ENCODE data around the gene ZP1. TPM values are rescaled to one million over a fixed set of nuclear protein-coding genes. Genes with fewer than 3 reads are reported as not detected.

ZP1 gene
- total and polyA plus RNA-seq, 2 experiments from 2014 or later = not detected

DNA sequence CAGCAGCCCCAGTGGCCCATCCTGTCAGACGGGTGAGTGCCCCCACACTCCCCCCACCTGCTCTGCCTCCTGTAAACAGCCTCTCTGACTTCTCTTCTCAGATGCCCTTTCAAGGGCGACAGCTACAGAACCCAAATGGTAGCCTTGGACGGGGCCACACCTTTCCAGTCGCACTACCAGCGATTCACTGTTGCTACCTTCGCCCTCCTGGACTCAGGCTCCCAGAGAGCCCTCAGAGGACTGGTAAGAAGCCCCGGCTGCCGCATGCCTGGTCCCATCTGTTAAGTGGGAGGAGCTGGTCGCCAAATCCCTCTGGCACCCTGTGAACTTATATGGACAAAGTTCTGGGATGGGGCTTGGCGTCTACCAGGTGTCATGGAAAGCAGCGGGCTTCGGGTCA lies 6.2 kb downstream of the ZP1 start:
- Histone ChIP-seq H2AFZ (no peak overlapping the region), H4K20me1 (replicated peaks; ENCODE audit: insufficient read depth) (no peaks in the 10 kb centered on the region), H3K4me2 (no peak overlapping the region), H3K4me1 (ENCODE audit: insufficient read depth) (no peaks in the 10 kb centered on the region), H3K9me2 (ENCODE audit: insufficient read depth) (no peaks in the 10 kb centered on the region), H3K27me3 (ENCODE audit: insufficient read depth) (no peaks in the 10 kb centered on the region), H3F3A (replicated peaks; ENCODE audit: low read depth) (no peaks in the 10 kb centered on the region), H3K79me2 (replicated peaks; ENCODE audit: insufficient read depth) (no peaks in the 10 kb centered on the region), H3K4me3 (no peak overlapping the region), H3K27ac (ENCODE audit: low read depth) (no peak overlapping the region), H3K36me3 (ENCODE audit: insufficient read depth) (no peaks in the 10 kb centered on the region)
- Mint-ChIP-seq H3K36me3 (ENCODE audit: low read depth) (no peaks in the 10 kb centered on the region), H3K27me3 (ENCODE audit: insufficient read depth, low read depth, poor library complexity) (peaks cover 2% of the 10 kb centered on the region), H3K4me1 (peaks cover 6% of the 10 kb centered on the region; the same call in 2 of the 3 replicates), H3K27ac (no peak overlapping the region), H3K9me3 (no peaks in the 10 kb centered on the region; the same call in 2 of the 3 replicates), H3K4me3 (no peak overlapping the region)
- no peak for ATAC-seq
- DNase-seq (ENCODE audit: low spot score) = no peak
- TF ChIP-seq, protein P1, sequence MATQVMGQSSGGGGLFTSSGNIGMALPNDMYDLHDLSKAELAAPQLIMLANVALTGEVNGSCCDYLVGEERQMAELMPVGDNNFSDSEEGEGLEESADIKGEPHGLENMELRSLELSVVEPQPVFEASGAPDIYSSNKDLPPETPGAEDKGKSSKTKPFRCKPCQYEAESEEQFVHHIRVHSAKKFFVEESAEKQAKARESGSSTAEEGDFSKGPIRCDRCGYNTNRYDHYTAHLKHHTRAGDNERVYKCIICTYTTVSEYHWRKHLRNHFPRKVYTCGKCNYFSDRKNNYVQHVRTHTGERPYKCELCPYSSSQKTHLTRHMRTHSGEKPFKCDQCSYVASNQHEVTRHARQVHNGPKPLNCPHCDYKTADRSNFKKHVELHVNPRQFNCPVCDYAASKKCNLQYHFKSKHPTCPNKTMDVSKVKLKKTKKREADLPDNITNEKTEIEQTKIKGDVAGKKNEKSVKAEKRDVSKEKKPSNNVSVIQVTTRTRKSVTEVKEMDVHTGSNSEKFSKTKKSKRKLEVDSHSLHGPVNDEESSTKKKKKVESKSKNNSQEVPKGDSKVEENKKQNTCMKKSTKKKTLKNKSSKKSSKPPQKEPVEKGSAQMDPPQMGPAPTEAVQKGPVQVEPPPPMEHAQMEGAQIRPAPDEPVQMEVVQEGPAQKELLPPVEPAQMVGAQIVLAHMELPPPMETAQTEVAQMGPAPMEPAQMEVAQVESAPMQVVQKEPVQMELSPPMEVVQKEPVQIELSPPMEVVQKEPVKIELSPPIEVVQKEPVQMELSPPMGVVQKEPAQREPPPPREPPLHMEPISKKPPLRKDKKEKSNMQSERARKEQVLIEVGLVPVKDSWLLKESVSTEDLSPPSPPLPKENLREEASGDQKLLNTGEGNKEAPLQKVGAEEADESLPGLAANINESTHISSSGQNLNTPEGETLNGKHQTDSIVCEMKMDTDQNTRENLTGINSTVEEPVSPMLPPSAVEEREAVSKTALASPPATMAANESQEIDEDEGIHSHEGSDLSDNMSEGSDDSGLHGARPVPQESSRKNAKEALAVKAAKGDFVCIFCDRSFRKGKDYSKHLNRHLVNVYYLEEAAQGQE (IDR thresholded peaks at IDR 0.05; ENCODE audit: unreplicated experiment) = no peak
- no peak for TF ChIP-seq ZNF114 (CRISPR knock-in tag; IDR thresholded peaks at IDR 0.05)
- no peak for TF ChIP-seq JUNB (IDR thresholded peaks at IDR 0.05; ENCODE audit: unreplicated experiment)
- no peak for TF ChIP-seq STAT1 (IDR thresholded peaks at IDR 0.05; ENCODE audit: unreplicated experiment)
- no peak for TF ChIP-seq EZH2 (IDR thresholded peaks at IDR 0.05; ENCODE audit: low read depth, unreplicated experiment)
- TF ChIP-seq ZNF331 (CRISPR knock-in tag; IDR thresholded peaks at IDR 0.05; ENCODE audit: low read depth) = no peak
- TF ChIP-seq NANOG (IDR thresholded peaks at IDR 0.05; ENCODE audit: borderline replicate concordance) = no peak
- no peak for TF ChIP-seq CREB1 (CRISPR knock-in tag; IDR thresholded peaks at IDR 0.05; ENCODE audit: low read depth)
- TF ChIP-seq, protein P2, sequence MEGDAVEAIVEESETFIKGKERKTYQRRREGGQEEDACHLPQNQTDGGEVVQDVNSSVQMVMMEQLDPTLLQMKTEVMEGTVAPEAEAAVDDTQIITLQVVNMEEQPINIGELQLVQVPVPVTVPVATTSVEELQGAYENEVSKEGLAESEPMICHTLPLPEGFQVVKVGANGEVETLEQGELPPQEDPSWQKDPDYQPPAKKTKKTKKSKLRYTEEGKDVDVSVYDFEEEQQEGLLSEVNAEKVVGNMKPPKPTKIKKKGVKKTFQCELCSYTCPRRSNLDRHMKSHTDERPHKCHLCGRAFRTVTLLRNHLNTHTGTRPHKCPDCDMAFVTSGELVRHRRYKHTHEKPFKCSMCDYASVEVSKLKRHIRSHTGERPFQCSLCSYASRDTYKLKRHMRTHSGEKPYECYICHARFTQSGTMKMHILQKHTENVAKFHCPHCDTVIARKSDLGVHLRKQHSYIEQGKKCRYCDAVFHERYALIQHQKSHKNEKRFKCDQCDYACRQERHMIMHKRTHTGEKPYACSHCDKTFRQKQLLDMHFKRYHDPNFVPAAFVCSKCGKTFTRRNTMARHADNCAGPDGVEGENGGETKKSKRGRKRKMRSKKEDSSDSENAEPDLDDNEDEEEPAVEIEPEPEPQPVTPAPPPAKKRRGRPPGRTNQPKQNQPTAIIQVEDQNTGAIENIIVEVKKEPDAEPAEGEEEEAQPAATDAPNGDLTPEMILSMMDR (conservative IDR thresholded peaks at IDR 0.05; ENCODE audit: low read depth in 2 of 2) = no peak
- TF ChIP-seq, protein P3, sequence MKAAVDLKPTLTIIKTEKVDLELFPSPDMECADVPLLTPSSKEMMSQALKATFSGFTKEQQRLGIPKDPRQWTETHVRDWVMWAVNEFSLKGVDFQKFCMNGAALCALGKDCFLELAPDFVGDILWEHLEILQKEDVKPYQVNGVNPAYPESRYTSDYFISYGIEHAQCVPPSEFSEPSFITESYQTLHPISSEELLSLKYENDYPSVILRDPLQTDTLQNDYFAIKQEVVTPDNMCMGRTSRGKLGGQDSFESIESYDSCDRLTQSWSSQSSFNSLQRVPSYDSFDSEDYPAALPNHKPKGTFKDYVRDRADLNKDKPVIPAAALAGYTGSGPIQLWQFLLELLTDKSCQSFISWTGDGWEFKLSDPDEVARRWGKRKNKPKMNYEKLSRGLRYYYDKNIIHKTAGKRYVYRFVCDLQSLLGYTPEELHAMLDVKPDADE (IDR thresholded peaks at IDR 0.05) = no peak
- no peak for TF ChIP-seq EZH2phosphoT487 (IDR thresholded peaks at IDR 0.05; ENCODE audit: unreplicated experiment)
- TF ChIP-seq, protein P4, sequence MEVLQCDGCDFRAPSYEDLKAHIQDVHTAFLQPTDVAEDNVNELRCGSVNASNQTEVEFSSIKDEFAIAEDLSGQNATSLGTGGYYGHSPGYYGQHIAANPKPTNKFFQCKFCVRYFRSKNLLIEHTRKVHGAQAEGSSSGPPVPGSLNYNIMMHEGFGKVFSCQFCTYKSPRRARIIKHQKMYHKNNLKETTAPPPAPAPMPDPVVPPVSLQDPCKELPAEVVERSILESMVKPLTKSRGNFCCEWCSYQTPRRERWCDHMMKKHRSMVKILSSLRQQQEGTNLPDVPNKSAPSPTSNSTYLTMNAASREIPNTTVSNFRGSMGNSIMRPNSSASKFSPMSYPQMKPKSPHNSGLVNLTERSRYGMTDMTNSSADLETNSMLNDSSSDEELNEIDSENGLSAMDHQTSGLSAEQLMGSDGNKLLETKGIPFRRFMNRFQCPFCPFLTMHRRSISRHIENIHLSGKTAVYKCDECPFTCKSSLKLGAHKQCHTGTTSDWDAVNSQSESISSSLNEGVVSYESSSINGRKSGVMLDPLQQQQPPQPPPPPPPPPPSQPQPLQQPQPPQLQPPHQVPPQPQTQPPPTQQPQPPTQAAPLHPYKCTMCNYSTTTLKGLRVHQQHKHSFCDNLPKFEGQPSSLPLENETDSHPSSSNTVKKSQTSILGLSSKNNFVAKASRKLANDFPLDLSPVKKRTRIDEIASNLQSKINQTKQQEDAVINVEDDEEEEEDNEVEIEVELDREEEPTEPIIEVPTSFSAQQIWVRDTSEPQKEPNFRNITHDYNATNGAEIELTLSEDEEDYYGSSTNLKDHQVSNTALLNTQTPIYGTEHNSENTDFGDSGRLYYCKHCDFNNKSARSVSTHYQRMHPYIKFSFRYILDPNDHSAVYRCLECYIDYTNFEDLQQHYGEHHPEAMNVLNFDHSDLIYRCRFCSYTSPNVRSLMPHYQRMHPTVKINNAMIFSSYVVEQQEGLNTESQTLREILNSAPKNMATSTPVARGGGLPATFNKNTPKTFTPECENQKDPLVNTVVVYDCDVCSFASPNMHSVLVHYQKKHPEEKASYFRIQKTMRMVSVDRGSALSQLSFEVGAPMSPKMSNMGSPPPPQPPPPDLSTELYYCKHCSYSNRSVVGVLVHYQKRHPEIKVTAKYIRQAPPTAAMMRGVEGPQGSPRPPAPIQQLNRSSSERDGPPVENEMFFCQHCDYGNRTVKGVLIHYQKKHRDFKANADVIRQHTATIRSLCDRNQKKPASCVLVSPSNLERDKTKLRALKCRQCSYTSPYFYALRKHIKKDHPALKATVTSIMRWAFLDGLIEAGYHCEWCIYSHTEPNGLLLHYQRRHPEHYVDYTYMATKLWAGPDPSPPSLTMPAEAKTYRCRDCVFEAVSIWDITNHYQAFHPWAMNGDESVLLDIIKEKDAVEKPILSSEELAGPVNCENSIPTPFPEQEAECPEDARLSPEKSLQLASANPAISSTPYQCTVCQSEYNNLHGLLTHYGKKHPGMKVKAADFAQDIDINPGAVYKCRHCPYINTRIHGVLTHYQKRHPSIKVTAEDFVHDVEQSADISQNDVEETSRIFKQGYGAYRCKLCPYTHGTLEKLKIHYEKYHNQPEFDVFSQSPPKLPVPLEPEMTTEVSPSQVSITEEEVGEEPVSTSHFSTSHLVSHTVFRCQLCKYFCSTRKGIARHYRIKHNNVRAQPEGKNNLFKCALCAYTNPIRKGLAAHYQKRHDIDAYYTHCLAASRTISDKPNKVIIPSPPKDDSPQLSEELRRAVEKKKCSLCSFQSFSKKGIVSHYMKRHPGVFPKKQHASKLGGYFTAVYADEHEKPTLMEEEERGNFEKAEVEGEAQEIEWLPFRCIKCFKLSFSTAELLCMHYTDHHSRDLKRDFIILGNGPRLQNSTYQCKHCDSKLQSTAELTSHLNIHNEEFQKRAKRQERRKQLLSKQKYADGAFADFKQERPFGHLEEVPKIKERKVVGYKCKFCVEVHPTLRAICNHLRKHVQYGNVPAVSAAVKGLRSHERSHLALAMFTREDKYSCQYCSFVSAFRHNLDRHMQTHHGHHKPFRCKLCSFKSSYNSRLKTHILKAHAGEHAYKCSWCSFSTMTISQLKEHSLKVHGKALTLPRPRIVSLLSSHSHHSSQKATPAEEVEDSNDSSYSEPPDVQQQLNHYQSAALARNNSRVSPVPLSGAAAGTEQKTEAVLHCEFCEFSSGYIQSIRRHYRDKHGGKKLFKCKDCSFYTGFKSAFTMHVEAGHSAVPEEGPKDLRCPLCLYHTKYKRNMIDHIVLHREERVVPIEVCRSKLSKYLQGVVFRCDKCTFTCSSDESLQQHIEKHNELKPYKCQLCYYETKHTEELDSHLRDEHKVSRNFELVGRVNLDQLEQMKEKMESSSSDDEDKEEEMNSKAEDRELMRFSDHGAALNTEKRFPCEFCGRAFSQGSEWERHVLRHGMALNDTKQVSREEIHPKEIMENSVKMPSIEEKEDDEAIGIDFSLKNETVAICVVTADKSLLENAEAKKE (CRISPR knock-in tag; IDR thresholded peaks at IDR 0.05) = no peak
- TF ChIP-seq POLR2AphosphoS5 (IDR thresholded peaks at IDR 0.05; ENCODE audit: low read depth) = no peak

Data from GM23338 (cell line).